Psoas muscle (tissue), 8 donors: ENCODE measurements around the gene NPRL2. TPM values are rescaled to one million over a fixed set of nuclear protein-coding genes. Genes with fewer than 3 reads are reported as not detected.

Experiments used
- ATAC-seq, 4 donors: fragments of 200-7000 bp; cut with Tn5 transposase; one replicate each; pipeline ENCODE4 v1.9.1; 2020; ENCODE audit warnings: moderate library complexity in 3 of 4, mild to moderate bottlenecking in 2 of 4
- DNase-seq, 2 donors: peaks; one replicate each; pipeline ENCODE4 v3.0.0-alpha.2; 2020
- H3K27ac ChIP-seq: fragments of 200-600 bp; one replicate; pipeline ENCODE4 v1.8.0; 2022
- H3K27me3 ChIP-seq, 3 donors: fragments of 200-600 bp in 1 of 3; one replicate each; pipeline versions ENCODE4 v1.6.1 to v1.8.0; 2013 to 2022; ENCODE audit warnings: low read length in 2 of 3, mild to moderate bottlenecking in 2 of 3, moderate library complexity in 1 of 3; ENCODE audit not compliant: insufficient read depth in 3 of 3
- H3K36me3 ChIP-seq, 2 donors: fragments of 200-600 bp in 1 of 2; one replicate each; pipeline versions ENCODE4 v1.6.1 to v1.8.0; 2013 to 2022; ENCODE audit warnings: low read depth in 1 of 2, mild to moderate bottlenecking in 1 of 2, moderate library complexity in 1 of 2; ENCODE audit not compliant: insufficient read depth in 1 of 2
- H3K4me1 ChIP-seq: fragments of 200-600 bp; one replicate; pipeline ENCODE4 v1.8.0; 2022
- H3K4me3 ChIP-seq: fragments of 200-600 bp; one replicate; pipeline ENCODE4 v1.8.0; 2022; ENCODE audit warnings: mild to moderate bottlenecking
- H3K9me3 ChIP-seq: fragments of 200-600 bp; one replicate; pipeline ENCODE4 v1.8.0; 2022
- CTCF ChIP-seq: fragments of 200-600 bp; IDR thresholded peaks from one replicate; pipeline ENCODE4 v1.8.0; 2022; ENCODE audit warnings: antibody characterized with exemption
- WGBS, 3 donors: extraction: QIAGEN DNeasy Blood & Tissue Kit; methylation state at CpG; one replicate each; pipeline versions ENCODE4 v1.1.6 to v1.1.7; 2013; 5-methylcytosine and 5-hydroxymethylcytosine counted together
- intact Hi-C, 2 donors: fragments of 100-400 bp; cut with DNase I; formaldehyde crosslinking; loops; one replicate each; pipeline versions ENCODE4 v1.11.0 to v1.14.2; 2022
- polyA plus RNA-seq, 3 donors: library from polyadenylated mRNA; stranded (reverse); fragments of 200-250 nt; gene quantifications; one replicate each; pipeline ENCODE4 v1.2.3, GENCODE V29; 2013
- total RNA-seq, 4 donors: library from RNA; stranded (reverse); fragmentation: NEBNext Ultra II Directional in 2 of 4; extraction: Animal tissue kit (Norgen Biotek cat#: 25700) in 2 of 4; gene quantifications; one replicate each; pipeline versions ENCODE4 v1.2.1 to v1.2.4, GENCODE V29; 2021 to 2023
- donor health status: healthy with polysubstance abuse.
- donor health status: DM: no; HTN: no; CAD: no; lungs with moderate emphysema.
- donor health status: Bipolar disorder and iron deficiency.
- donor health status: healthy.
- donor health status: DM: yes; HTN: yes; CAD: no.
- donor health status: DM: no; HTN: no; CAD: no.
- donor health status: DM: no; HTN: no; CAD: no.
- donor health status: DM: yes; HTN: yes; CAD: no.

NPRL2 gene
- total and polyA plus RNA-seq, 7 donors = 16.1 to 36.6 (median 21.6) TPM

GRCh38 chr3:50325497-50326181, 24.9 kb downstream of the NPRL2 start:
- Histone ChIP-seq H3K4me3 (no peak overlapping the region), H3K27me3 (no peaks in the 10 kb centered on the region), H3K9me3 (no peaks in the 10 kb centered on the region), H3K27ac (no peak overlapping the region), H3K4me1 (peaks cover 31% of the 10 kb centered on the region), H3K36me3 (peaks cover 0 to 40% of the 10 kb centered on the region in 2 donors)
- WGBS, 3 donors = 82 to 89% (median 84%) methylated on average over 11 of the region's 11 CpGs
- TF ChIP-seq CTCF = no peak
- intact Hi-C loops = loop anchor here in 1 of 2 donors (5.0 kb wide), 1 partner anchor 63 kb away; no protein-coding TSS in a partner anchor
- DNase-seq (peak; percentile 7 to 48), ATAC-seq (no peak)

- Histone ChIP-seq H3K4me1 (peaks cover 35% of the 10 kb centered on the region), H3K27ac (no peak overlapping the region), H3K9me3 (no peaks in the 10 kb centered on the region), H3K4me3 (no peak overlapping the region), H3K36me3 (peaks cover 0 to 35% of the 10 kb centered on the region in 2 donors), H3K27me3 (no peaks in the 10 kb centered on the region)
- ATAC-seq (no peak), DNase-seq (no peak)
- no peak for TF ChIP-seq CTCF
- intact Hi-C loops = loop anchor here in 1 of 2 donors (5.0 kb wide), 1 partner anchor 63 kb away; no protein-coding TSS in a partner anchor
- whole genome bisulfite sequencing, 3 donors = 77 to 100% (median 85%) methylated on average over 2 of the region's 2 CpGs
Observed at GRCh38 chr3:50325113-50325480, 25.5 kb downstream of the NPRL2 start.

GRCh38 chr3:50324351-50325112, 26.0 kb downstream of the NPRL2 start:
- peaks cover 40% of the 10 kb centered on the region for H3K4me1 ChIP-seq
- TF ChIP-seq CTCF = peak; percentile 85
- peak overlapping the region; percentile 28 for H3K4me3 ChIP-seq
- 29 to 47% (median 43%) methylated on average over 4 of the region's 4 CpGs for WGBS, 3 donors
- H3K27ac ChIP-seq = peak overlapping the region; percentile 93
- DNase-seq (peak; percentile 74 to 85), ATAC-seq (peak in 1 of 4 donors; percentile 26)
- intact Hi-C loops = loop anchor here in 1 of 2 donors (5.0 kb wide), 1 partner anchor 62 kb away; no protein-coding TSS in a partner anchor
- peaks cover 0 to 33% of the 10 kb centered on the region in 2 donors for H3K36me3 ChIP-seq
- no peaks in the 10 kb centered on the region for H3K9me3 ChIP-seq
- no peaks in the 10 kb centered on the region for H3K27me3 ChIP-seq

GRCh38 chr3:50323614-50324199, 26.9 kb downstream of the NPRL2 start:
- ATAC-seq (no peak), DNase-seq (peak; percentile 57 to 77)
- Histone ChIP-seq H3K36me3 (peaks cover 0 to 34% of the 10 kb centered on the region in 2 donors), H3K4me1 (peaks cover 45% of the 10 kb centered on the region), H3K9me3 (no peaks in the 10 kb centered on the region), H3K27me3 (no peaks in the 10 kb centered on the region), H3K4me3 (peak overlapping the region; percentile 90), H3K27ac (peak overlapping the region; percentile 93)
- TF ChIP-seq CTCF = no peak
- intact Hi-C loops = no loop called here
- 56 to 59% (median 58%) methylated on average over 5 of the region's 5 CpGs for WGBS, 3 donors
